ENCODE measurements around the gene PLIN5. TPM values are rescaled to one million over a fixed set of nuclear protein-coding genes. Genes with fewer than 3 reads are reported as not detected.

The PLIN5 gene
- total and polyA plus RNA-seq, 2 of the 8 experiments (the other 6 are each of a cell fraction or from before 2014, with no cell fraction given) = 2.0 to 2.5 TPM

DNA sequence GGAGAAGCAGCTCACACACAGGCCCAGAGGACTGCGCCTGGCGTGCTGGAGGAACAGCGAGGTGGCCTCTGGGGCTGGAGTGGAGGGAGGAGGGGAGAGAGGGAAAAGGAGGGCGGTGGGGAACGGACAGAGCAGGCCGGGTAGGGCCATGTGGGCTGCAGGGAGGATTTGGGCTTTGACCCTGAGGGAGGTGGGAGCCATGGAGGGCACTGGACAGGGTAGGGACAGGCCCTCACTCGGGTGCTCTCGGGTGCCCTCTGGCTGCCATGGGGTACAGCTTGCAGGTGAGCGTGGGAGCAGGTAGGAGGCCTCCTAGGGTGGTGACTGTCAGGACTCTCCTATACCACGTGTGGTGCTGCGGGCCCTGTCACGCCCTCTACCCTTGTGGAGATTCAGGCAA is 39.6 kb downstream of the PLIN5 start (continued):
- TF ChIP-seq, protein P1, sequence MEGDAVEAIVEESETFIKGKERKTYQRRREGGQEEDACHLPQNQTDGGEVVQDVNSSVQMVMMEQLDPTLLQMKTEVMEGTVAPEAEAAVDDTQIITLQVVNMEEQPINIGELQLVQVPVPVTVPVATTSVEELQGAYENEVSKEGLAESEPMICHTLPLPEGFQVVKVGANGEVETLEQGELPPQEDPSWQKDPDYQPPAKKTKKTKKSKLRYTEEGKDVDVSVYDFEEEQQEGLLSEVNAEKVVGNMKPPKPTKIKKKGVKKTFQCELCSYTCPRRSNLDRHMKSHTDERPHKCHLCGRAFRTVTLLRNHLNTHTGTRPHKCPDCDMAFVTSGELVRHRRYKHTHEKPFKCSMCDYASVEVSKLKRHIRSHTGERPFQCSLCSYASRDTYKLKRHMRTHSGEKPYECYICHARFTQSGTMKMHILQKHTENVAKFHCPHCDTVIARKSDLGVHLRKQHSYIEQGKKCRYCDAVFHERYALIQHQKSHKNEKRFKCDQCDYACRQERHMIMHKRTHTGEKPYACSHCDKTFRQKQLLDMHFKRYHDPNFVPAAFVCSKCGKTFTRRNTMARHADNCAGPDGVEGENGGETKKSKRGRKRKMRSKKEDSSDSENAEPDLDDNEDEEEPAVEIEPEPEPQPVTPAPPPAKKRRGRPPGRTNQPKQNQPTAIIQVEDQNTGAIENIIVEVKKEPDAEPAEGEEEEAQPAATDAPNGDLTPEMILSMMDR (IDR thresholded peaks at IDR 0.05; ENCODE audit: control extremely low read depth in 1 of 3, insufficient read depth in 1 of 3, low read depth in 1 of 3, low read length in 3 of 3) = peak; percentile 38 to 51 (median 46)
- TF ChIP-seq TAF1 (IDR thresholded peaks at IDR 0.05; ENCODE audit: low read depth, low read length) = no peak
- peak; percentile 5 to 20; a peak in 1 of 4 replicates for TF ChIP-seq RAD21 (IDR thresholded peaks at IDR 0.05 in 1 of 2, conservative IDR thresholded peaks at IDR 0.05 in 1 of 2; ENCODE audit: low read depth in 2 of 2, low read length in 2 of 2)
- no peak for TF ChIP-seq CTBP2 (IDR thresholded peaks at IDR 0.05; ENCODE audit: borderline replicate concordance, insufficient read depth, insufficient read length, low read length)
